Measurements from ENCODE around the gene FHAD1. TPM values are rescaled to one million over a fixed set of nuclear protein-coding genes. Genes with fewer than 3 reads are reported as not detected.
A peak's percentile ranks its signal among the peaks of the same experiment; 100 is the strongest.

Gene FHAD1
- total RNA-seq, 1 donor from 2014 or later: 0.41 TPM

DNA sequence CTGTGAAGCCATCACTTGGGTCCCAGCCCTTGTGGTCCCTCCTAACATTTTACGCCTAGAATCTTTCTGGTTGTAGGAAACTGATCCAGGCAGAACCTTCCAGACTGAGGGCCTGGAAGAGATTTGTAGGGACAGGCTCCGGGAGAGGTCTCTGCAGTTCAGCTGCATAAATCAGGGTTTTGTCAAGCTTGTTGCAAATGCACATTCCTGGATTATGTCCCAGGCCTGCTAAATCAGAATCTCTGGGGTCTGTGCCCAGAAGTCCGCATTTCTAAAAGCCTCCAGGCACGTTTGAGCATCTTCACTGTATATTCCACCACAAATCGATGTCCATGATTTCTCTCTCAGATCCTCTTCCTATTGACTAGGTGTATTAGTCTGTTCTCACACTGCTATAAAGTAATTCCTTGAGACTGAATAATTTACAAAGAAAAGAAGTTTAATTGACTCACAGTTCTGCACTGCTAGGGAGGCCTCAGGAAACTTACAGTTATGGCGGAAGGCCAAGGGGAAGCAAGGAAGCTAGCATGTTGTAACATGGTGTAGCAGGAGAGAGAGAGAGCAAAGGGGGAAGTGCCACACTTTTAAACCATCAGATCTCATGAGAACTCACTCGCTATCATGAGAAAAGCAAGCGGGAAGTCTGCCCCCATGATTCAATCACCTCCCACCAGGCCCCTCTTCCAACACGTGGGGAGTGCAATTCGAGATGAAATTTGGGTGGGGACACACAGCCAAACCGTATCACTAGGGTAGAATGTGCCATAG is 1.2 kb upstream of the FHAD1 start:
- FAIRE-seq: no peak
- no peak for DNase-seq (ENCODE audit: low spot score in 2 of 2)

GRCh38 chr1:15248216-15248615 is 1.2 kb downstream of the FHAD1 start:
- DNase-seq (ENCODE audit: low spot score in 2 of 2) (no peak), FAIRE-seq (no peak)

GRCh38 chr1:15249081-15249480 is 2.1 kb downstream of the FHAD1 start:
- no peak for DNase-seq (ENCODE audit: low spot score in 2 of 2)
- FAIRE-seq: no peak

GRCh38 chr1:15251857-15252835 is 5.1 kb downstream of the FHAD1 start:
- DNase-seq (ENCODE audit: low spot score in 2 of 2) (no peak), FAIRE-seq (no peak)

DNA sequence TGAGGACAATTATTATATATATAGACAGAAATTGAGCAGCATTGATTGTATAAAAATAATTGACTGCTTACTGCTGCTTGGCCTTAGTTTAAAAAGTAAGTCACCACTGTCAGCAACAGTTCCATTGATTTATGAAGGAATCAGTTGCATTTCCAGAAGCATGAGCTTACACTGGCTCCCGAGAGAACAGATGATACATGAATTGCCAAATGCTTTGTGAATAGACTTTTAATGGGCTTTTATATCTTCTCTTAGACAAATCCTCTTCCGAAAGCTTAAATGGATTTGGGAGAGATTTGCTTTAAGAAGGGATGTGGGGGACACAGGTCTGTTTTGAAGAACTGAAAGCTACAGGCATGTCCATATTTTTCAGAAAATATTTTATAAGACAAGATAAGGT is 7.5 kb downstream of the FHAD1 start:
- DNase-seq (ENCODE audit: low spot score in 2 of 2): no peak
- FAIRE-seq: no peak

- DNase-seq (ENCODE audit: low spot score in 2 of 2): no peak
- FAIRE-seq: no peak
Observed at GRCh38 chr1:15255582-15256149, 8.6 kb downstream of the FHAD1 start.

- DNase-seq (ENCODE audit: low spot score in 2 of 2): no peak
- no peak for FAIRE-seq
Observed at GRCh38 chr1:15256584-15256983, 9.6 kb downstream of the FHAD1 start.

GRCh38 chr1:15257309-15257708 is 10.3 kb downstream of the FHAD1 start:
- DNase-seq (ENCODE audit: low spot score in 2 of 2): no peak
- no peak for FAIRE-seq

DNA sequence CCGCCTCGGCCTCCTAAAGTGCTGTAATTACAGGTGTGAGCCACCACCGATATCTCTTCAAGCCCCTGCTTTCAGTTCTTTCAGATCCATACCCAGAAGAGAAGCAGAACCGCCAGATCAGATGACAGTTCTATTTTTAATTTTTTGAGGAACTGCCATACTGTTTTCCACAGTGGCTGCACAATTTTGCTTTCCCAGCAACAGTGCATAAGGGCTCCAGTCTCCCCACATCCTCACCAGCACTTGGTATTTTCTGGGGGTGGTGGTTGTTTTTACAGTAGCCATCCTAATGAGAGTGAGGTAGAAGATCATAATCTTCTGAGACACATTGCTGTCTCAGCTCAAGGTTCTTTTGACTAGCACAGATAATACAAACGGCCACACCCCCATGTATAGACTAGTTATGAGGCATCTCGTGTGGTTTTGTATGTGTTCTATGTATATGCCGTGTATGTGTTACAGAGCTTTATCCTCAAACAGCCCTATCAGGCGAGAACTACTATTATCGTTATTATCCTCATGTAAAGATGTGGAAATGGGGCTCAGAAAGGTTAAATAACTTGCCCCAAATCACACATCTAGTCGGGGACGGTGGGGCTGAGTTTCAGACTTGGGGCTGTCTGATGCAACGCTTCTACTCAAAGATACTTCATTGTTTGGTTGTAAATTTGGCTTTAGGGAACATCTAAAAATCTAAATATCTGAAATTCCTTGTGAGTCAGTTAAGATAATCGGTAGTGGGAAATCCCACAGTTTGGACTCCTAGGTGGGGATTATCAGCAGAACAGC is 12.0 kb downstream of the FHAD1 start:
- FAIRE-seq: no peak
- DNase-seq (ENCODE audit: low spot score in 2 of 2): no peak

DNA sequence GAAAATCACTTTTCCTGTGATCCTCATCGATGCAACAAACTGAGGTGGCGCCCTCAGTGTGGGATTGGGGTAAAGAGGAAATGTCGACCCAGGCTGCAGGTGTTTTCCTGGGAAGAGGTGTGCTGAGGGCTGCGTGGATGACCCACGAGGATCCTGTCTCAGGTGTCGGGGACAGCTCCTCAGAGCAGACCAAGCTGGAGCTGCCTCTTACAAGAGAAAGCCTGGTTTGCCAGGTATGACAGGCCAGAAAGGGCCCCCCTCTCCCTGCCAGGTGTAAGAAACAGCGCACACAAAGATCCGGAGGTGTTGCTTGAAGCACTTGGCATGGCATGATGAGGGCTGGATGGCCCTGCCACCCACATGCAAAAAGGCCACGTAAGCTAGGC is 12.6 kb downstream of the FHAD1 start:
- FAIRE-seq: no peak
- no peak for DNase-seq (ENCODE audit: low spot score in 2 of 2)

GRCh38 chr1:15260418-15261154 is 13.6 kb downstream of the FHAD1 start:
- no peak for DNase-seq (ENCODE audit: low spot score in 2 of 2)
- no peak for FAIRE-seq

DNA sequence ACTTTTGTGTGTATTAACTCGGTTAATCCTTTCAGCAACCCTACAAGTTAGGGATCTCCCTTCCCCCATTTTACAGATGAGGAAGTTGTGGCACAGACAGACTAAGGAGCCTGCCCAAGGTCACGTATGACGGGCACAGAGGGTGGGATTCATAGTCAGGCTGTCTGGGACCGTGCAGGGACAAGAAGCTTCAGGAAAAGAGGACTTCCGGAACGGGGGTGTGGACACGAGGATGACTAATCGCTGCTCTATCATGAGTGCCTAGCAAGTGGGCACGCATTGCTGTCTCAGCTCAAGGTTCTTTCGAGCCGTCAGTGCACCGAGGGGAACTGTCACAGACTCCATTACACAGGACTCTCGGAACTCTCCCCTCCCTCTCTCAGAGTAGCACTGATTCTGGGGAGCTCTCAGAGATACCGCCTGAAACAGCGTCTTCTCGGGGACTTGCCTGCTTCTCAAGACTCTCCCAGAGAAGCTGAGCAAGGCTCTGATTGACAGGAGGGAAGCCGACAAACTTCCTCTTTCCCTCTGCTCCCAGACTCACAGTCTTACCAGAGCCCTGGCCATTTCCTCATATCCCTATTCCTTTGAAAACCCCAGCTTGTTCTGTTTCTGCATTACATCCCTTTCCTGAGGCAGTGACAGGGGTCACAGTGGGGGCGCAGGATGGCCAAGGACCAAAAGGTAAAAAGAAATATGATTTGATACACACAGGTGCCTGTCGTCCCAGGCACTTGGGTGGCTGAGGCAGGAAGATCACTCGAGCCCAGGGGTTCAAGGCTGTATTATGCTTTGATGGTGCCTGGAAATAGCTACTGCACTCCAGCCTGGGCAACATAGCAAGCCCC is 14.4 kb downstream of the FHAD1 start:
- no peak for DNase-seq (ENCODE audit: low spot score in 2 of 2)
- no peak for FAIRE-seq

DNA sequence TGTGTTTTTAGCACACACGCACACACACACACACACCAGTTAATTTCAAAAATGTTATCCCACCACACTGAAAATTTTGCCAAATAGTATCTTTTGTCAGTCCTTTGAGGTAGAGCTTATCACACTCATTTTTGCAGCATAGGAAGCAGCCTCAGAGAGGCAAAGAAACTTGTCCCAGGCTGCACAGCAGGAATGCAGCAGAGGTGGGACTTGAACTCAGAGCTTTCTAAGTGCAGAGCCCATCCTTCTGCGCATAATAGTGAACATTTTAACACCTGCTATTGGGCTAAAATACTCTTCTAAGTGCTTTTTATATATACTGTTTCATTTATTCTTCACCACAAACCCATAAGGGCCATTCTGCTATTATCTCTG is 15.0 kb downstream of the FHAD1 start:
- DNase-seq (ENCODE audit: low spot score in 2 of 2) (no peak), FAIRE-seq (no peak)

DNA sequence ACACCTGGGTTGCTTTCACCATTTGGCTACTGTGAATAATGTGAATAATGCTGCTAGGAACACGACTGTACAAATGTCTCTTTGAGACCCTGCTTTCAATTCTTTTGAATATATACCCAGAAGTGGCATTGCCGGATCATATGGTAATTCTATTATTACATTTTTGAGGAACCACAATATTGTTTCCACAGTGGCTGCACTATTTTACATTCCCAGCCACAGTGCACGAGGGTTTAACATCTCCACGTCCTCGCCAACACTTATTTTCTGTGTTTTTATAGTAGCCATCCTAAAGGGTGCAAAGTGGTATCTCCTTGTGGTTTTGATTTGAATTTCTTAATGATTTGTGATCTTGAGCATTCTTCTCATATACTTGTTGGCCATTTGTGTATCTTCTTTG is 15.7 kb downstream of the FHAD1 start:
- no peak for FAIRE-seq

GRCh38 chr1:15264769-15265168 is 17.7 kb downstream of the FHAD1 start:
- DNase-seq (ENCODE audit: low spot score in 2 of 2) (no peak), FAIRE-seq (no peak)

More for the DNA sequence above, 15.7 kb downstream of the FHAD1 start:
- no peak for DNase-seq (ENCODE audit: low spot score in 2 of 2)

- FAIRE-seq (no peak), DNase-seq (ENCODE audit: low spot score in 2 of 2) (no peak)
Observed at GRCh38 chr1:15271196-15271595, 24.2 kb downstream of the FHAD1 start.

DNA sequence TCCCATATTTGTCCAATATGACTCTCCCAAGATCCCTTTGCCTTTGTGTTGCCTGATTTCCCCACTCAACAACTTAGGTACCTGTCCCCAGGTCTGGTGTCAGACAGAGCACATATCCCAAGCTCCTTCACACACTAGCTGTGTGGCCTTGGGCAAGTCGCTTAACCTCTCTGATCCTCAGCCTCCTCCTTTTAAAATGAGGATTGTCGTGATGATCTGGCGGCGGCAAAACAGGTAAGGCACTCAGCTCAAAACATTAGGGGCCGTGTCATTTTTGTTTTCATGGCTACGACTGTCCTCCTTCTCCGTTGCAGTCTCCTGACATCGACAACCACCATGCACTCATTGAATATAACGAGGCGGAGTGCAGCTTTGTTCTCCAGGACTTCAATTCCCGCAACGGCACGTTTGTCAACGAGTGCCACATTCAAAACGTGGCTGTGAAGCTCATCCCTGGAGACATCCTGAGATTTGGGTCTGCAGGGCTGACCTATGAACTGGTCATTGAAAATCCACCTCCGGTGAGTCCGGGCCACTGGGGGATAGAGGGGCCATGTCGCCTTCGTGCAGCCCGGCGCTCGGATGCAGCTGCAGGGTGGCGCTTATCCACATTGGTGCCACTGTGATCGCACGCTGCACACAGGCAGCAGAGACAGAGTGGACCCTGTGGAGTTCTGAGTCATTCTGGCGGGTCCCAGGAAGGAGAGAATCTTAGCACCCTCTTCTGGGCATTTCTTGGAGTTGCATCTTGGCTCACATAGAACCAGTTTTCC is 25.2 kb downstream of the FHAD1 start:
- no peak for FAIRE-seq

GRCh38 chr1:15272782-15273127 is 25.7 kb downstream of the FHAD1 start:
- DNase-seq (ENCODE audit: low spot score in 2 of 2): no peak
- FAIRE-seq: no peak

More for the DNA sequence above, 25.2 kb downstream of the FHAD1 start:
- DNase-seq (ENCODE audit: low spot score in 2 of 2): peak; percentile 38 to 75

All from frontal cortex (tissue), 4 donors.